Caki2 (cell line): ENCODE measurements around the gene ACACA. TPM values are rescaled to one million over a fixed set of nuclear protein-coding genes. Genes with fewer than 3 reads are reported as not detected.
A peak's percentile ranks its signal among the peaks of the same experiment; 100 is the strongest.

ENCODE experiments used
- DNase-seq: peaks from one replicate; pipeline ENCODE4 v3.0.0-alpha.2; 2015; ENCODE audit warnings: low read depth
- in situ Hi-C: cut with HindIII; loops from 2 replicates; pipeline ENCODE4 v1.10.0; 2016; ENCODE audit warnings: low sequenced_read_pairs, low pct_unique_long_range_greater_than_20kb, mixed read lengths
- total RNA-seq: library from RNA; depleted of rRNA; stranded (reverse); fragments of >200 nt; shearing (Covaris generic); gene quantifications from 2 replicates; pipeline ENCODE4 v1.2.3, GENCODE V29; 2014; ENCODE audit warnings: low replicate concordance

The ACACA gene
- total RNA-seq, 1 experiment from 2014 or later = 30.8 TPM

- DNase-seq = no peak
- in situ Hi-C loops = no loop called here
These were observed 192.7 kb downstream of the ACACA start for GRCh38 chr17:37213927-37214326.

DNA sequence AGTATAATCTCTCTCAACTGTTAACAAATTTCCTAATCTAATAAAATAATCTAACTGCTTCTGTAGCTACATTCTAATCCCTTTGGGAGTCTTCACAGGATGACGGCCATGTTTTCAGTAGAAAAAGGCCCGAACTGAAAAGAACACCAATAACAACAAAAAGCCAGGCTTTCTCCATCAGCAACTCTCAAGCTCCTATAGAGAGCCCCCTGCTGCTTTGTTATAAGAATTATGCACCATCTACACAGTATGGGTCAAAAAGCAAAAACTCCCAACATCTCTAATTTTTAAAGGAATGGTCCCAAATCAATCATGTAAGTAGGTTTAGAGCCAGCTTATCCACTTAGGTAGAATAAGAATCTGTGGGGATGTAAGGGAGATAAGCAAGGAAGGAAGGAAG is 194.5 kb downstream of the ACACA start:
- in situ Hi-C loops = no loop called here
- no peak for DNase-seq

DNA sequence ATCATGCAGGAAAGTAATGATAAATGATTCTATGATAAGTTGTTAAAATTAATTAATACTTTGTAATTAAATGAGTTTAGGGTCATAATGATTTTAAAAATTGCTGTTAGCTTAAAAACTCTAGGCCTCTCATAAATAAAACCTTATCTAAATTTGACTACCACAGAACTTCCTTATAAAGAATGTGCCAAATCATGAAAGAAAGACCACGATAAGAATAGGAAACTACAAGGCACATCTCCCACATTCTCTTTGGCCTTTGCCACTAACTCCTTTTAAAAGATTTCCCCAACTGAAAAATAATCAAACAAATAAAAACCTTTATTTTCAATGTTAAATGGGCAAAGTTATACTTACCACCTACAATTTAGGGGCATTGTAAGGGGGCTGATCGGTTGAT is 195.5 kb downstream of the ACACA start:
- in situ Hi-C loops = no loop called here
- no peak for DNase-seq

GRCh38 chr17:37207103-37207502 is 199.5 kb downstream of the ACACA start:
- in situ Hi-C loops = no loop called here

DNA sequence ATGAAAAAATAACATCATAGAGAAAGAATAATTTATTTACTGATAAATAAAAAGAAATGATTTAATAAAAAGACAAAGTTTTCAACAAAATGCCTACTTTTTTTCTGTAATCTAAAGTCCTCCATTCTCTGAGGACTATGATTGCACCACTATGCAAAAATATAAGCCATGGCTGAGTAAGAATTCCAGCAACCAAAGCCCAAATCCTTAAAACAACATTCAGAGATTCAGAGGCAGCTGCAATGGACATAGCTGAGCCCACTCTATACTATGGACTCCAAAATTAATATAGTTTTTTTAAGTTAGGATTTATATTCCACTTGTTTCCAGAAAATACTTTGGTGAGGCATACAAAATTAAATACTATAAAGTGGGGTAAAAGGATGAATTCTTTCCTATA is 200.3 kb downstream of the ACACA start:
- in situ Hi-C loops = no loop called here
- DNase-seq = no peak

More at GRCh38 chr17:37207103-37207502, 199.5 kb downstream of the ACACA start:
- DNase-seq = no peak

- DNase-seq = no peak
- in situ Hi-C loops = no loop called here
These were observed 206.1 kb downstream of the ACACA start for GRCh38 chr17:37200497-37200896.

- in situ Hi-C loops = no loop called here
- DNase-seq = no peak
These were observed 209.3 kb downstream of the ACACA start for GRCh38 chr17:37197336-37197735.

DNA sequence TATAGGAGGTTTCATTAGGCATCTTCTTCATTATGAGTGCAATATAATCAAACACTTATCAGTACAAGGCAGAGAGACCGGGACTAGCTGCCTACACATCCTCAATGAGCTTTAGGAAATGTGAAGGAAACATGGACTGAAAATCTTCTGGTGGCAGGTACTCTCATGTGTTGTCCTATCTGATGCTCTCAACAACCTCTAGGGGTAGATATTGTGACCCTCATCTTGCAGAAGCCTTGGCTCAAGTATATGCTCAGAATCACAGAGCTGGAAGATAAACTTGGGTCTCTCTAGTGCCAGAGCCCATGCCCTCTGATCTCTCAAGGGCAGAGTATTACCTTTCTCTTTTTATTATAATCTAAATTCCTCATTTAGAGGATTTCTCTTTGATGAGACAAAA is 212.4 kb downstream of the ACACA start:
- in situ Hi-C loops = no loop called here
- DNase-seq = no peak

- in situ Hi-C loops = no loop called here
- DNase-seq = peak; percentile 19
These were observed 215.4 kb downstream of the ACACA start for GRCh38 chr17:37191219-37191618.

DNA sequence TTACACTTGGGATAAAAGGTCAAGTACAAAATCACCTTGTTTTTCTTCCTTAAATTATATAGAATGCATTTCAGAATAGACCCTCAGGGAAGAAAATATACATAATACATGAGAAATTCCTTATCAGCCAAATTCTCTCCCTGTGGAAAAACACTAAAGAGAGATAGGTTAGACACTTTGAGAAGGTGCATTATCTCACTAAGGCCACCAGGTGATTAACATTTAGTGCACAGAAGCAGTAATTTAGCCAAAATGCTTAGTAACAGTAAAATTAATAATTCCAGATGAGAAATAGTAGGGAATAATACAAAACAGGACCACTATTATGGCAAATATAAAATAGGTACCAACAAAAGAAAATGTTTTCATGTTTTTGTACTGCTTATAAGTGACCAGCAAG is 216.1 kb downstream of the ACACA start:
- DNase-seq = no peak
- in situ Hi-C loops = no loop called here

GRCh38 chr17:37188157-37188556 is 218.5 kb downstream of the ACACA start:
- in situ Hi-C loops = no loop called here
- DNase-seq = no peak

GRCh38 chr17:37187262-37187661 is 219.4 kb downstream of the ACACA start:
- in situ Hi-C loops = no loop called here
- DNase-seq = no peak

GRCh38 chr17:37182786-37183465 is 223.7 kb downstream of the ACACA start:
- in situ Hi-C loops = no loop called here
- no peak for DNase-seq

DNA sequence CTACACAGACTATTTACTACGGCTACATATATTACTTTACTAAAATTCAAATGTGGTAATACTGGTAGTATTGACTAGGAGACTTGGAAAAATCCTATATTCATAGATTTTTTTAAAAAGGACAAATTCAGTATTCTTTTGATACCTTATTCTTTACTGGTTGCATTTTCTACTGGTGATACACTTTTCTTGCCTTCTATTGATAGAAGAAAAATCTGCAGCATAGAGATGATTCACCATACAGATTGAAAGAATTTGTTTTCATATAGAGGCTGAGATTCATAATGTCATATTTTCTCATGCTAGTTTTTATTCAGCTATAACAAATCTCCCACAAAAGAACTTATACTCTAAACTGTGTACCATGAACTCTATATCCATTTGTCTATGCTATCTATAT is 226.3 kb downstream of the ACACA start:
- no peak for DNase-seq
- in situ Hi-C loops = no loop called here

DNA sequence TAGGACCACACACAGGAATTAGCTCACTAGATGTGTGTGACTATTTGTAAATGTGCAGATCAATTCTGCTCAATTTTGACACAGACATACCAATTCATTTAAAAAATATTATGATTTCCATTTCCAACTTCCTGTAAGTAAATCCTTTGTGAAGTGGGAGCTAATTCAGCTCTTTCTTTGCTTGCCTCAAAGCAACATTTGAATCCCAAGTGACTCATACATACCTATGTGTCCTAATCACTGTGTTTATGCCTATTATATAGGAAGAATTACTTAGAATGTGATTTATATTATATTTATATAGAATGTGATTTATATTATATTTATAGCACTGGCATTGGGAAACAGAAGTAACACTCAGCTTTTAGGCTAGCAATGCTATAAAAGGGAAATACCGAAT is 226.7 kb downstream of the ACACA start:
- in situ Hi-C loops = no loop called here
- DNase-seq = no peak

GRCh38 chr17:37177254-37177870 is 229.3 kb downstream of the ACACA start:
- DNase-seq = no peak
- in situ Hi-C loops = no loop called here

GRCh38 chr17:37176723-37177122 is 229.9 kb downstream of the ACACA start:
- in situ Hi-C loops = no loop called here

DNA sequence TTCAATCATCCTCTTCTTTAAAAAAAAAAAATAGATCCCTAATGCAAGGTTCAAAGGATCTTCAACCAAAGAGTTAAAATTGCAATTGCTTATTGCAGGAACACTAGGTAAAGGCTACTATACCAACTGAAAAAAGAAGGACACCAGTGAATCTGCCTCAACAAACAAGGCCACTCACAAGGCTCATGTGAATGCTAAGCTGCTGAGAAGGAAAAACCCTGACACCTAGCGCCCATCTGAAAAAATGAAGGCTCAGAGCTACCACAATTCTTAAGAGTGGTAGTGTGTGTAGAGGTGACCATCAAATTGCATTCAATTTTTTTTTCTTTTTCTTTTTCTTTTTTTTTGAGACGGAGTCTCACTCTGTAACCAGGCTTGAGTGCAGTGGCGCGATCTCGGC is 232.4 kb downstream of the ACACA start:
- peak; percentile 48 for DNase-seq
- in situ Hi-C loops = no loop called here

More at GRCh38 chr17:37176723-37177122, 229.9 kb downstream of the ACACA start:
- DNase-seq = peak; percentile 14

DNA sequence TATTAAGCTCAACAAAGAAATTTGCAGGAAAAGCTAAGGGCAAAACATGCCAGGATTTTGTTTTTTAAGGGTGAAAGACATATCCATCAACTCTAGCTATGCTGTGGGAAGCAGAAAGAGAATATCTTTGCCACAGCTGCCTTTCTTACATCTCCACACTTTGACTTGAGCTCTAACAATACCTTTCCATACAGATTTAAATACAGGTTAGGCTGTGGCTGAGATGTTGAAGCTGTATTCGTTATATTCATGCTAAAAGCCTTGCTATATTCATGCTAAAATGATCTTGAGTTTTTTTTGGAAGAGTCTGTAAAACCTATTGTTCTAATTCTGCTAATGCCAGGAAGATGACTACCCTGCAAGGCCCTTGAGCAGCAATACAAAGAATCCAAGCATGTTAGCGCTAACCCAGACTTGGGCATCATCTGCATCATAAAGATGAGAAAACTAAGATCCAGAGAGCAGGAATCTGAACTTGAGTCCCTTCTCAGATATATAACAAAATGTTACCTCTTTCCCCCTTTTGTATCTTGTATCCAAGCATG is 235.7 kb downstream of the ACACA start:
- no peak for DNase-seq
- in situ Hi-C loops = no loop called here
